ENCODE results near the gene PRF1.

The PRF1 gene

DNA sequence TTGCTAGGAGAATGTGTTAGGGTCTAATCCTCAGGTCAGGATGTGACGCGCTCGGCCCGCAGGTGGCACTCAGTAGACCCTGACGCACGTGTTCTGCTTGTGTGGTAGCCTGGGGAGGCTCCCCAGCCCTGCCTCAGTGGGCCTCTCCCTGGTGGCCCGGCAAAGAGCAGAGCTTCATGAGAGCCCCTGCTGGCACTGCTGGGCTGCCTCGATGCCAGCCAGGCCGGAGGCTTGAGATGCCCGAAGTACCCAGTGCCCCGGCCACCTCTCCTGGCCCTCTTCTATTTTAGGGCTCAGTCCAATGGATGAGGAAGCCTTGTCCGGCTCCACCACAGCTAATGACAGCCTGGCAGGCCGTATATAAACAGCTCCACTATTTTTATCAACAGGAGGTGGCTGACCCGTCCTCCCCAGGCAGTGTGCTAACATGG, 42.0 kb downstream of the PRF1 start:
- TF ChIP-seq, protein P1, sequence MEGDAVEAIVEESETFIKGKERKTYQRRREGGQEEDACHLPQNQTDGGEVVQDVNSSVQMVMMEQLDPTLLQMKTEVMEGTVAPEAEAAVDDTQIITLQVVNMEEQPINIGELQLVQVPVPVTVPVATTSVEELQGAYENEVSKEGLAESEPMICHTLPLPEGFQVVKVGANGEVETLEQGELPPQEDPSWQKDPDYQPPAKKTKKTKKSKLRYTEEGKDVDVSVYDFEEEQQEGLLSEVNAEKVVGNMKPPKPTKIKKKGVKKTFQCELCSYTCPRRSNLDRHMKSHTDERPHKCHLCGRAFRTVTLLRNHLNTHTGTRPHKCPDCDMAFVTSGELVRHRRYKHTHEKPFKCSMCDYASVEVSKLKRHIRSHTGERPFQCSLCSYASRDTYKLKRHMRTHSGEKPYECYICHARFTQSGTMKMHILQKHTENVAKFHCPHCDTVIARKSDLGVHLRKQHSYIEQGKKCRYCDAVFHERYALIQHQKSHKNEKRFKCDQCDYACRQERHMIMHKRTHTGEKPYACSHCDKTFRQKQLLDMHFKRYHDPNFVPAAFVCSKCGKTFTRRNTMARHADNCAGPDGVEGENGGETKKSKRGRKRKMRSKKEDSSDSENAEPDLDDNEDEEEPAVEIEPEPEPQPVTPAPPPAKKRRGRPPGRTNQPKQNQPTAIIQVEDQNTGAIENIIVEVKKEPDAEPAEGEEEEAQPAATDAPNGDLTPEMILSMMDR (IDR thresholded peaks at IDR 0.05; ENCODE audit: insufficient read depth, low read length, missing control alignments) = no peak
- DNase-seq (ENCODE audit: low read depth, low spot score) = no peak
- ChIA-PET CTCF (interaction anchor here (0.8 to 6.0 kb wide), 10 partner anchors 9 to 249 kb away, joined by 3 to 93 read pairs (median 4); no protein-coding TSS in a partner anchor), POLR2A (interaction anchor here (0.6 kb wide), 1 partner anchor 201 kb away, joined by 3 read pairs; no protein-coding TSS in a partner anchor)
- no peak overlapping the region for H3K4me3 ChIP-seq (ENCODE audit: low read depth, low read length)

GRCh38 chr10:70559861-70560260, 42.7 kb downstream of the PRF1 start:
- POLR2A ChIA-PET = interaction anchor here (0.6 kb wide), 1 partner anchor 202 kb away, joined by 3 read pairs; no protein-coding TSS in a partner anchor

GRCh38 chr10:70558871-70559810, 43.4 kb downstream of the PRF1 start:
- no peak overlapping the region for H3K4me3 ChIP-seq (ENCODE audit: low read depth, low read length)
- POLR2A ChIA-PET = interaction anchor here (0.9 kb wide), 1 partner anchor 202 kb away, joined by 3 read pairs; no protein-coding TSS in a partner anchor
- TF ChIP-seq, protein P1 (IDR thresholded peaks at IDR 0.05; ENCODE audit: insufficient read depth, low read length, missing control alignments) = peak; percentile 63
- DNase-seq (ENCODE audit: low read depth, low spot score) = no peak
- CTCF ChIA-PET = interaction anchor here (0.8 to 6.0 kb wide), 21 partner anchors 8 to 322 kb away, joined by 3 to 93 read pairs (median 3); partner anchors contain the start of gene PRF1

More at GRCh38 chr10:70559861-70560260, 42.7 kb downstream of the PRF1 start:
- TF ChIP-seq, protein P1 (IDR thresholded peaks at IDR 0.05; ENCODE audit: insufficient read depth, low read length, missing control alignments) = no peak
- DNase-seq (ENCODE audit: low read depth, low spot score) = no peak
- no peak overlapping the region for H3K4me3 ChIP-seq (ENCODE audit: low read depth, low read length)
- CTCF ChIA-PET = interaction anchor here (0.8 to 6.0 kb wide), 11 partner anchors 9 to 250 kb away, joined by 3 to 93 read pairs (median 5); no protein-coding TSS in a partner anchor

DNA sequence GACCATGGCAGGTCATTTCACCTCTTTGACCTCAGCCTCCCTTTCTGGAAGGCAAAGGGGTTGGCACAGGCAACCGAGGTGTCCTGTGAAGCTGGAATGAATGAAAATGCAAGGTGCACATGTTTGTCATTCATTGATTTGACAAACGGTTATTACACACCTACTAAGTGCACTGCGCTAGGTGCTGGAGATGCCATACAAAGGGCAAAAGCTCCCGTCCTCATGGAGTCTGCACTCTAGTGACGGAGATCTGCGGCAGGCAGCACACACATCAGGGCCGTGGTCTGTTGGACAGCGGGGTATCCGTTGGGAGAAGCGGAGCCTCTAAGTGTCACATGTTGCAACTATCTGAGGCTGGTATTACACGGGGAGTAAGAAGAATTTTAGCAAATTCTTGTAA, 44.2 kb downstream of the PRF1 start:
- ChIA-PET CTCF (interaction anchor here (0.8 to 6.0 kb wide), 15 partner anchors 7 to 323 kb away, joined by 3 to 93 read pairs (median 3); partner anchors contain the start of gene PRF1), POLR2A (no interaction called here)
- no peak overlapping the region for H3K4me3 ChIP-seq (ENCODE audit: low read depth, low read length)
- TF ChIP-seq, protein P1 (IDR thresholded peaks at IDR 0.05; ENCODE audit: insufficient read depth, low read length, missing control alignments) = no peak
- no peak for DNase-seq (ENCODE audit: low read depth, low spot score)

DNA sequence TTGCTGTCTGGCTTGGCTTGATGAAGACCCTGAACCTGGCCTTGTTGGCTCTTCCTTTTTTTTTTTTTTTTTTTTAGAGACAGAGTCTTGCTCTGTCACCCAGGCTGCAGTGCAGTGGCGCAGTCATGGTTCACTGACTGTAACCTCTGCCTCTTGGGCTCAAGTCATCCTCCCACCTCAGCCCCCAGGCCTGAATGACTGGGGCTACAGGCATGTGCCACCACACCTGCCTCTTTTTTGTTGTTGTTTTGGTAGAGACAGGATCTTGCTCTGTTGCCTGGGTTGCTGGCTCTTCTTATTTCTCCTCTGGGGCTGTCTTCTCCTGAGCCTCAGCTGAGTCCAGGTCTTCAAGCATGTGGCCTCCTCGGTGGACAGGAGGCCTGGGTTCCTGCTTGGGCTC, 44.7 kb downstream of the PRF1 start:
- CTCF ChIA-PET = interaction anchor here (1.0 to 6.0 kb wide), 4 partner anchors 10 to 323 kb away, joined by 3 to 93 read pairs (median 7); no protein-coding TSS in a partner anchor

More for the DNA sequence above, 44.7 kb downstream of the PRF1 start:
- TF ChIP-seq, protein P1 (IDR thresholded peaks at IDR 0.05; ENCODE audit: insufficient read depth, low read length, missing control alignments) = no peak
- POLR2A ChIA-PET = no interaction called here
- no peak for DNase-seq (ENCODE audit: low read depth, low spot score)
- H3K4me3 ChIP-seq (ENCODE audit: low read depth, low read length) = no peak overlapping the region

Measured in AG04449 (cell line).